Mucosa of descending colon (tissue), 3 donors: Measurements from ENCODE around the gene PCDHGB2. TPM values are rescaled to one million over a fixed set of nuclear protein-coding genes. Genes with fewer than 3 reads are reported as not detected.
"Not testable (repeated sequence)": the region's sequence is repeated elsewhere in the genome, so short reads cannot be mapped to it uniquely, and the experiment has no call there.

Source experiments
- ATAC-seq: fragments of 200-7000 bp; cut with Tn5 transposase; one replicate; pipeline ENCODE4 v1.9.1; 2020; ENCODE audit warnings: mild to moderate bottlenecking, moderate library complexity
- DNase-seq, 3 donors: peaks; one replicate each; pipeline ENCODE4 v3.0.0-alpha.2; 2020
- H3K36me3 ChIP-seq: fragments of 200-600 bp; one replicate; pipeline ENCODE4 v1.8.0; 2021; ENCODE audit warnings: low read depth, mild to moderate bottlenecking
- H3K4me1 ChIP-seq: fragments of 200-600 bp; one replicate; pipeline ENCODE4 v1.8.0; 2021; ENCODE audit warnings: low read depth, mild to moderate bottlenecking
- H3K4me3 ChIP-seq: fragments of 200-600 bp; one replicate; pipeline ENCODE4 v1.8.0; 2021; ENCODE audit warnings: mild to moderate bottlenecking
- H3K9me3 ChIP-seq: fragments of 200-600 bp; one replicate; pipeline ENCODE4 v1.8.0; 2021; ENCODE audit warnings: mild to moderate bottlenecking
- intact Hi-C, 2 donors: fragments of 100-400 bp; cut with DNase I in 1 of 2; cut with micrococcal nuclease in 1 of 2; formaldehyde crosslinking; loops; one replicate each; pipeline versions ENCODE4 v1.11.0 to v1.11.1; 2022; cut with DNase I, micrococcal nuclease
- total RNA-seq, 3 donors: library from RNA; stranded (reverse); fragmentation: NEBNext Ultra II Directional in 2 of 3; extraction: Animal tissue kit (Norgen Biotek cat#: 25700) in 2 of 3; gene quantifications; one replicate each; pipeline versions ENCODE4 v1.2.1 to v1.2.4, GENCODE V29; 2021 to 2023
- TF ChIP-seq, protein P1 (sequence below): fragments of 200-600 bp; IDR thresholded peaks from one replicate; pipeline ENCODE4 v1.8.0; 2022; ENCODE audit warnings: antibody characterized with exemption, mild to moderate bottlenecking
- donor health status: DM: no; HTN: no; CAD: no; lungs with moderate emphysema.
- donor health status: DM: no; HTN: no; CAD: no.
- donor health status: DM: no; HTN: yes; CAD: no.

PCDHGB2 gene
- total RNA-seq, 3 donors from 2014 or later = 1.5 to 5.7 (median 2.8) TPM

- no peaks in the 10 kb centered on the region for H3K36me3 ChIP-seq
- intact Hi-C loops = loop anchor here in 1 of 2 donors (10.0 kb wide), 1 partner anchor 244 kb away; no protein-coding TSS in a partner anchor
- peaks cover 60% of the 10 kb centered on the region for H3K9me3 ChIP-seq
- peak within 1 kb of the TSS; percentile 90 for H3K4me3 ChIP-seq
- peak; percentile 93 to 95 (median 95) for DNase-seq
- H3K4me1 ChIP-seq = no peaks in the 10 kb centered on the region
- peak; percentile 100 for ATAC-seq
- TF ChIP-seq, protein P1, sequence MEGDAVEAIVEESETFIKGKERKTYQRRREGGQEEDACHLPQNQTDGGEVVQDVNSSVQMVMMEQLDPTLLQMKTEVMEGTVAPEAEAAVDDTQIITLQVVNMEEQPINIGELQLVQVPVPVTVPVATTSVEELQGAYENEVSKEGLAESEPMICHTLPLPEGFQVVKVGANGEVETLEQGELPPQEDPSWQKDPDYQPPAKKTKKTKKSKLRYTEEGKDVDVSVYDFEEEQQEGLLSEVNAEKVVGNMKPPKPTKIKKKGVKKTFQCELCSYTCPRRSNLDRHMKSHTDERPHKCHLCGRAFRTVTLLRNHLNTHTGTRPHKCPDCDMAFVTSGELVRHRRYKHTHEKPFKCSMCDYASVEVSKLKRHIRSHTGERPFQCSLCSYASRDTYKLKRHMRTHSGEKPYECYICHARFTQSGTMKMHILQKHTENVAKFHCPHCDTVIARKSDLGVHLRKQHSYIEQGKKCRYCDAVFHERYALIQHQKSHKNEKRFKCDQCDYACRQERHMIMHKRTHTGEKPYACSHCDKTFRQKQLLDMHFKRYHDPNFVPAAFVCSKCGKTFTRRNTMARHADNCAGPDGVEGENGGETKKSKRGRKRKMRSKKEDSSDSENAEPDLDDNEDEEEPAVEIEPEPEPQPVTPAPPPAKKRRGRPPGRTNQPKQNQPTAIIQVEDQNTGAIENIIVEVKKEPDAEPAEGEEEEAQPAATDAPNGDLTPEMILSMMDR = peak; percentile 81
These were observed 39.3 kb upstream of the PCDHGB2 start, which contains the start of gene TAF7 for GRCh38 chr5:141320225-141321169. Gene TAF7 (minus strand): TSS chr5:141320784. CDS start chr5:141320044, 740 bp downstream.

GRCh38 chr5:141322261-141322660, 37.5 kb upstream of the PCDHGB2 start:
- Histone ChIP-seq H3K36me3 (no peaks in the 10 kb centered on the region), H3K9me3 (peaks cover 43% of the 10 kb centered on the region), H3K4me3 (no peak overlapping the region), H3K4me1 (no peaks in the 10 kb centered on the region)
- TF ChIP-seq, protein P1 = no peak
- ATAC-seq = no peak
- no peak for DNase-seq
- intact Hi-C loops = loop anchor here in 1 of 2 donors (10.0 kb wide), 1 partner anchor 243 kb away; no protein-coding TSS in a partner anchor

- no peaks in the 10 kb centered on the region for H3K4me1 ChIP-seq
- H3K4me3 ChIP-seq = no peak overlapping the region
- ATAC-seq = peak; percentile 89
- peaks cover 30% of the 10 kb centered on the region for H3K9me3 ChIP-seq
- TF ChIP-seq, protein P1 = peak; percentile 19
- intact Hi-C loops = loop anchor here in 1 of 2 donors (10.0 kb wide), 1 partner anchor 239 kb away; no protein-coding TSS in a partner anchor
- no peaks in the 10 kb centered on the region for H3K36me3 ChIP-seq
- DNase-seq = peak; percentile 53 to 75 (median 74)
These were observed 33.5 kb upstream of the PCDHGB2 start for GRCh38 chr5:141326088-141326854.

GRCh38 chr5:141328231-141328630, 31.6 kb upstream of the PCDHGB2 start:
- Histone ChIP-seq H3K36me3 (no peaks in the 10 kb centered on the region), H3K4me1 (no peaks in the 10 kb centered on the region), H3K4me3 (no peak overlapping the region), H3K9me3 (peaks cover 32% of the 10 kb centered on the region)
- ATAC-seq (no peak), DNase-seq (no peak)
- intact Hi-C loops = loop anchor here in 1 of 2 donors (10.0 kb wide), 1 partner anchor 237 kb away; no protein-coding TSS in a partner anchor
- TF ChIP-seq, protein P1 = no peak

DNA sequence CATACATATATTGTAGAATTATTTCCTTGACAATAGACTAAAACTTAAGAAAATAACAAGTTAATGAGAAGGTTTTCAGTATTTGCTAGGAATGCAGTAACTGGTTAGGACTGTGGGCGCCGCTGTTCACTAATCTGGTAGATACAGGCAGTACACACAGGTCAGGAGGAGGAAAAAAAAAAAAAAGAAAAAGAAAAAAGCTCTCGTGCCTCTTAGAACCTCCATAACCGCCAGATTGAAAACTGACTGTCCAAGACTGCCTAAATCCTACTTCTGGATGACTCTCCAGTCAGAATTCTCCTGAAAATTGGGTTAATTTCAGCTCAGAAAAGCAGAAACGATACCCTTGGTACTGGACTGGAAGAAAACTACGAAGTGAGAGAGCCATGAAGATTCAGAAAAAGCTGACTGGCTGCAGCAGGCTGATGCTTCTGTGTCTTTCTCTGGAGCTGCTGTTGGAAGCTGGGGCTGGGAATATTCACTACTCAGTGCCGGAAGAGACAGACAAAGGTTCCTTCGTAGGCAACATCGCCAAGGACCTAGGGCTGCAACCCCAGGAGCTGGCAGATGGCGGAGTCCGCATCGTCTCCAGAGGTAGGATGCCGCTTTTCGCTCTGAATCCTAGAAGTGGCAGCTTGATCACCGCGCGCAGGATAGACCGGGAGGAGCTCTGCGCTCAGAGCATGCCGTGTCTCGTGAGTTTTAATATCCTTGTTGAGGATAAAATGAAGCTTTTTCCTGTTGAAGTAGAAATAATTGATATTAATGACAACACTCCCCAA, 29.3 kb upstream of the PCDHGB2 start, which contains the start of gene PCDHGA1:
PCDHGA1 (plus strand) TSS at position 216 of the 782 bp plus-strand sequence.
- ATAC-seq = peak; percentile 42
- DNase-seq = peak in 1 of 3 donors; percentile 35
- TF ChIP-seq, protein P1 = no peak

GRCh38 chr5:141332571-141332970, 27.2 kb upstream of the PCDHGB2 start:
- ATAC-seq, intact Hi-C loops, H3K4me1 ChIP-seq, H3K4me3 ChIP-seq, DNase-seq, H3K36me3 ChIP-seq: not testable (repeated sequence)
- peaks cover 47% of the 10 kb centered on the region for H3K9me3 ChIP-seq

More for the DNA sequence above, 29.3 kb upstream of the PCDHGB2 start, which contains the start of gene PCDHGA1:
- no peak within 1 kb of the TSS for H3K4me3 ChIP-seq
- H3K36me3 ChIP-seq = no peaks in the 10 kb centered on the region
- H3K9me3 ChIP-seq = peaks cover 36% of the 10 kb centered on the region
- intact Hi-C loops = no loop called here
- H3K4me1 ChIP-seq = no peaks in the 10 kb centered on the region
